Glomerular visceral epithelial cell (primary cell): ENCODE results near the gene RNF123.

Source experiments
- DNase-seq: peaks from one replicate; pipeline ENCODE4 v3.0.0-alpha.2; 2016; ENCODE audit errors: extremely low spot score

Gene RNF123

DNA sequence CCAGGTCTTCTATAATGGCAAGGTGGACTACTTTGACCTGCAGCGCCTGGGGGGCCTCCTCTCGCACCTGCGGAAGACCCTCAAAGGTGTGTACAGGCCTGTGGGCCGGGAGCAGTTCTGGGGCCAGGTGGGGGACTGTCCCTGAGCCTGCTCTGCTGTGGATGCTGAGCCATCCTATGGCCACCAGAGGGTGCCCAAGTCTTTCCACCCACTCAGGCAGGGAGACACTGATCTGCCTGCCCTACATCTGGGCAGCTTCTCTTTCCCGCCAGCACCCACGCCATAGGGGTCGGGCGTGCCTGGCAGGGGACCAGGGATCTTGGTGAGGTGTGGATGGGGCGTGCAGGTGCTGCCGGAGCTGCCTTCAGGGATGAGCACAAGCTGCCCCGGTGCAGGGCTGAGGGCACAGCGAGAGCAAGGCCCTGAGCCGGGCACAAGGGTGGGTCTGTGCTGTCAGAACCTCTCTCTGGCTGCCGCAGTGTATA, 14.1 kb downstream of the RNF123 start:
- DNase-seq: peak; percentile 67

- no peak for DNase-seq
Observed at GRCh38 chr3:49703956-49704355, 14.6 kb downstream of the RNF123 start.

GRCh38 chr3:49704629-49705028, 15.3 kb downstream of the RNF123 start:
- no peak for DNase-seq

DNA sequence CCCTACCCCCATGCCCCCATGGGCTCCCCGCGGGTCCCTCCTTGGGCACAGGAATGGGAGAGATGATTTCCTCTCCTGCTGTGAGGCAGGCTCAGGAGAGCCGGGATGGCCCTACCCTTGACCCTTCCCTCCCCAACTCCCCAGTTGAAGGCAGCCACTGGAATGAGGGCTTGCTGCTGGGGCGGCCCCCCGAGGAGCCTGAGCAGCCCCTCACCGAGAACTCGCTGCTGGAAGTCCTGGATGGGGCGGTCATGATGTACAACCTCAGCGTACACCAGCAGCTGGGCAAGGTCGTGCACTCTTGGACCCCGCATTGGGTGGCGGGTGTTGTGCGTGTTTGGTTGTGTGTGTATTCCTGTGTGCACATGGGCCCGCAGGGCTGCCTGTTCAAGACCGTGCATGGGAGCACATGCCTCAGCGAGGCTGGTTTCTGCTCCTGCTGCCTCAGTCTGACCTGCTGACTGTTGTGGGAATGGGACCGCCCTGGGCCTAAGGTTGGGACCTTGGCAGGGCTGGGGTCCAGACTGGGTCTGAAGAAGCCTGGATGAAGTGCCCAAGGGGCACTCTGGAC, 16.1 kb downstream of the RNF123 start:
- DNase-seq: no peak

GRCh38 chr3:49706456-49707112, 17.2 kb downstream of the RNF123 start:
- DNase-seq: no peak

GRCh38 chr3:49707113-49707480, 17.7 kb downstream of the RNF123 start:
- no peak for DNase-seq

- no peak for DNase-seq
Observed at GRCh38 chr3:49709852-49710251, 20.5 kb downstream of the RNF123 start.

DNA sequence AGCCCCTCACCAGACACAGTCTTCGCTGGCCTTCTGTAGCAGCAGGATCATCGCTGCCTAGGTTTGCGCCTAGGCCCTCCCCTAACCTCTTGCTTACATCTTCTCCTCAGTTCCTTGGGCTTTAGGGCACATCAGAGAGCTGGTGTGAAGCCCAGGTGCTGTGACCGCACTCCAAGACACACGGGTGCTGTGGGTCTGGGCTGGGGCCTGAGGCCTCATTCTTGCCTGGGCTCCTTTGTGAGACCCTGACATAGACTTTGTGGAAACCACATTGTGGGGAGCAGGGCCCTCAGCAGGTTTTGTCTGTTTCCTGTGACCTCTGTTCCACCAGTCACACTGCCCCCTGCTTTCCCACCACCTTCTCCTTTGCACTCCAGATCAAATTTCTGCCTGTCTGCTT, 22.1 kb downstream of the RNF123 start:
- DNase-seq: no peak

DNA sequence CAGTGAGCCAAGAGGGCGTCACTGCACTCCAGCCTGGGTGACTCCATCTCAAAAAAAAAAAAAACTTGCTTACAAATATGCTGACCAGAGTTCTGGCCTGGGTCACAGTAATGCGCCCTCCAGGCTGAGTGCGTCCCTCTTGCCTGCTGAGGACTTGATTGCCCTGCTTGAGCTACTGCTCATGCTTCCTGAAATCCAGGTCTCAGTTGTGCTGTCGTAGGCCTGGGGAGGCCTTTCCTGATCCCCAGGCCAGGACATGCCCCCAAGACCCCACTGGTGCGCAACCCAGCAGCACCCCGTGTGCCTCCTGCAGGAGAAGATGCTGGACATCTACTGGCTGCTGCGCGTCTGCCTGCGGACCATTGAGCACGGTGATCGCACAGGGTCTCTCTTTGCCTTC, 22.8 kb downstream of the RNF123 start:
- no peak for DNase-seq

- no peak for DNase-seq
Observed at GRCh38 chr3:49712631-49713317, 23.4 kb downstream of the RNF123 start.

- DNase-seq: no peak
Observed at GRCh38 chr3:49713336-49714105, 24.2 kb downstream of the RNF123 start.

- no peak for DNase-seq
Observed at GRCh38 chr3:49714728-49715550, 25.6 kb downstream of the RNF123 start.

DNA sequence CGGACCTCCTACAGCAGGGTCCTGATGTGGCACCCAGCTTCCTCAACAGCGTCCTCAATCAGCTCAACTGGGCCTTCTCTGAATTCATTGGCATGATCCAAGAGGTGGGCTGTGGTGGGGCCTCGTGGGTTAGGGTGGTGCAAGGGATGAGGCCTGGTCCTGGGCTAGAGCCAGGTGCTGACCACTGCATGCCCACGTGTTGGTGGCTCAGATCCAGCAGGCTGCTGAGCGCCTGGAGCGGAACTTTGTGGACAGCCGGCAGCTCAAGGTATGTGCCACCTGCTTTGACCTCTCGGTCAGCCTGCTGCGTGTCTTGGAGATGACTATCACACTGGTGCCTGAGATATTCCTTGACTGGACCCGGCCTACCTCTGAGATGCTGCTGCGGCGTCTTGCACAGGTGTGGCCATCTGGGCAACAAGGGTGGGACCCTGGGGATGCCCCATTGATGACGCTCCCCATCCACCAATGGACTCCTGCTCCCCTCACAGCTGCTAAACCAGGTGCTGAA, 26.3 kb downstream of the RNF123 start:
- peak; percentile 49 for DNase-seq

DNA sequence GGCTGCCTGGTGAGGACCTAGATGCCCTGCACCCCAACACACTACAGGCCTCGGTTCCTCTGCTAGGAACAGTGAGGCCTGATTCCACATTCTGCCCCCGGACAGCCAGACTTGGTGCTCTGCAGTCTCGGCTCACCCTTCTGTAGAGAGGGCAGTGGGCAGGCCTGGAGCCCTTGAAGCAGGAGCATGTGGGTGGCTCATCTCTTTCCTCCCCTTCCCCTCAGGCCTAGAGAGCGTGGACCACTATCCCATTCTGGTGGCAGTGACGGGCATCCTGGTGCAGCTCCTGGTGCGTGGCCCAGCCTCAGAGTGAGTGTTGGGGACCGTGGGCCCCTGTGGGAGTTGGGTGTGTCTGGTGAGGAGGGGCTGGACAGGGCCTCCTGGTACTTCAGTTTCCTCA, 26.8 kb downstream of the RNF123 start:
- DNase-seq: no peak

DNA sequence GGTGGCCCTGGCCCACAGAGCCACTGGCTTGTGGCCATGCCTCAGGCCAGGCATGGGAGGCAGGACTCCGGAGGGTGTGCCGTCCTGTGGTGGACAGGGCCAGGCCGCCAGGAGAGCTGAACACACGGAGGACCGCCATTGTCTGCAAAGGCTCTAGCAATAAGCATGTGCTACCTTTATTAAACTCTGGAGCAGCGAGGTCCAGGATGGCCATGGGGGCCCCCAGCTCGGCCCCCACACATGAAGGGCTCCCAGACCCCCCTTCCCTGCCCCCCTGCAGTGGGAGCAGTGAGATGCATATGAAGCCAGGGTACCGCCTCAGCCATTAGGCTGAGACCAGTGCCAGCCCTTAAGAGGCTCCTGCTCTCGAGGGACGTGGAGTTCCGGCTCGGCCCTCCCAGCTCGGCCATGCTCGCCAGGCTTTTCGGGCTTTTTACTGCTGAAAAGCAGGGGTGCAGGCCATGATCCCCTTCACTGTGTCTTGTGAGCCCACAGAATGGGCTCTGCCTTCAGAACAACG, 27.4 kb downstream of the RNF123 start:
- DNase-seq: no peak

DNA sequence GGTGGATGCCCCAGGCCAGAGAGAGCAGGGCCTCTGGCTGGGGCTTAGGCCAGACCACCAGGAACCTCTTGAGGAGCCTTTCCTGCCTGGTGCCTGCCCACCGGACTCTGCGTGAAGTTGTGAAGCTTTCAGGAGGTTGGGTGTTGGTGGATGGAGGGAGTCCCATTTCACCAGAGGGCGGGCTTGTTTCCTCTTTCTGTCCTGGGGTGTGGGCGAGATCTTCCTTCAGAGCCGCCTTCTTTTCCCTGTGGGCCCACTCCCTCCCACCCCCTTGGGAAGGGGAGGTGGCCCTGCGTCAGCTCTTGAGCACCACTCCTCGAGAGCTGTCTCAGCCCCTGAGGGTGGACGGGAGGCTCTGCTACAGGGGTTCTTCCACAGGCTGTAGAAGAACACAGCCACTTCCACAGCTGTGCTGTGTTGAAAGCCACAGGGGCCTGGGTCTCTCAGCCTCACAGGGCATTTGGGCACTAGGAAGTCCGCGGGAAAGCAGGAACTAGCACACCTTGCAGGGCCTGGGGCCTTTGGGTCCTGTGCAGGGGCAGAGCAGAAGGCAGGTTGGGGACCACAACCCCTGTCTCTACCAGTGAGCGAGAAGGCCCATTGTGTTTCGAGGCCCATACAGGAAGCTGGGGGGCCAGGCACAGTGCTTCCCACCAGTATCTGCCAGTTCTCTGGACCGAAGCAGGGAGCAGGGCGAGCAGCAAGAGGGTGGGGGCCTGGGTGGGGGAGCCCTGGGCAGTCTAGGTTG, 28.0 kb downstream of the RNF123 start:
- DNase-seq: no peak

GRCh38 chr3:49717959-49718857, 28.9 kb downstream of the RNF123 start:
- DNase-seq: no peak

GRCh38 chr3:49718858-49719213, 29.5 kb downstream of the RNF123 start:
- DNase-seq: no peak

GRCh38 chr3:49719214-49719884, 30.0 kb downstream of the RNF123 start, which contains the start of gene AMIGO3:
Gene AMIGO3, minus strand, starts transcription at chr3:49719684. Its CDS starts 219 bp downstream, at chr3:49719465.
- DNase-seq: peak; percentile 77
